Stimulated activated CD8-positive, alpha-beta memory T cell treated with anti-CD3 and anti-CD28 coated beads, Interleukin-2, amount 100 ng/mL, for 1 hour (primary cell): ENCODE measurements around the gene FRK.
"Not testable (repeated sequence)": the region's sequence is repeated elsewhere in the genome, so short reads cannot be mapped to it uniquely, and the experiment has no call there.

Source experiments
- DNase-seq, 2 donors: peaks; one replicate each; pipeline ENCODE4 v3.0.0-alpha.2; 2020; ENCODE audit warnings: low read depth in 2 of 2

FRK gene

GRCh38 chr6:116060572-116061283 is at the start of gene FRK:
FRK (minus strand) TSS chr6:116060891; CDS start chr6:116060311, 580 bp downstream.
- no peak for DNase-seq

GRCh38 chr6:116108836-116109235 is 48.1 kb upstream of the FRK start:
- DNase-seq, result no peak

DNA sequence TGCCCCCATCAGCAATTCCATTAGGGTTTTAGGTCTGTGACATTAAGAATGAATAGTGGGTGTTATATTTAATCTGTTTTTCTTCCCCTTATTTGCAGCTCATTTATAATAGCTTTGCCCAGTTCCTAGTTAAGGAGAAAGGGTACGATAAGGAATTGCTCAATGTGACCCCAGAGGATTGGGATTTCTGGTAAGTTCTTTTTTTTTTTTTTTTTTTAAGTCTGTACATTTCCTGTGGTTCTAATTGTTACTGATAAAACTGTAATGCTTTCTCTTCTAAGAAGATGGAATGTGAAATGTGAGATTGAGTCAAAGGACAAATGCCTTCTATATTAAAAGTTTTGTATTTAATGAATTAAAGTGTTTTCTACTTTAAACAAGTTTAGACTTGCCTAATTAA is 45.5 kb upstream of the FRK start:
- no peak for DNase-seq

GRCh38 chr6:116105247-116105646 is 44.6 kb upstream of the FRK start:
- DNase-seq, result no peak

- DNase-seq, result no peak
These were observed 43.9 kb upstream of the FRK start for GRCh38 chr6:116104636-116105035.

GRCh38 chr6:116102873-116103272 is 42.2 kb upstream of the FRK start:
- DNase-seq, result no peak

- no peak for DNase-seq
These were observed 41.1 kb upstream of the FRK start for GRCh38 chr6:116101790-116102189.

DNA sequence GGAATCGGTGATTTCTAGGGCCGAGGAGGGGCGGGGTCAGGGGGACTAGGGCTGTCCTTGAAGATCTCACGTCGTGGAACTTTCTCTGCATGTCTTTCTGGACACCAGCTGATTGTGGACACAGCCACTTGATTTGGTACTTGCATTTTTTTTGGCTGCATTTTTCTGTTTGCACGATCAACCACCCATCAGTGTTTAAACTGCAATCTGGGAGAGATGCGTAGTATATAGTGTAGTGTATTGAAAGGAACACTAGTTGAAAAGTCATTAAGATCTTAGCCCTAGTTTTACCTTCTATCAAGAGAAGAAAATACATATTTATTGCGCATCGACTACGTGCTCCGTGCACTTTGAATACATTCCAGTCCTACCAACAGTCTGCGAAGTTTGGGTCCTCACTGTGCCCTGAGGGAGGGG is 40.6 kb upstream of the FRK start:
- DNase-seq, result peak in 1 of 2 donors; percentile 49

- peak; percentile 57 to 70 for DNase-seq
These were observed 40.0 kb upstream of the FRK start, which contains the start of gene NT5DC1 for GRCh38 chr6:116100419-116101301. NT5DC1 (plus strand) TSS chr6:116100853; CDS start chr6:116100931, 78 bp downstream.

DNA sequence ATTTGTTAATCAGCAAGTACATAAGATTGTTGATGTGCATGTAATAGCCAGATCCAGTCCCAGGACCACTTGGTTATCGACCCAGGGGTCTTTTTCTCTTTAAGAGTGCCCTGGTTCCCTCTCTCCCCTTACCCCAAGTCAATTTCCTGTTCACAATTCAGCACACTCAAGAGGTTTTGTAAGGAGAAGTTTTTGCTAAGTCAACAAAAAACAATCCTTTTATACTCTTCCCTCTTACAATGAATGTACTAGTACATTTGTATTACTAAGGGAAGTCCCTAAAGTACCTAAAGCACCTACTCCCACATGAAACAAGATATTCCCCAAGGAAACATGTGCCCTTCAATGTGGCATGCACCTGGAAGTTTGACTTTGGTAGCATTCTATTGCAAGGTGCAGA is 38.3 kb upstream of the FRK start:
- no peak for DNase-seq

DNA sequence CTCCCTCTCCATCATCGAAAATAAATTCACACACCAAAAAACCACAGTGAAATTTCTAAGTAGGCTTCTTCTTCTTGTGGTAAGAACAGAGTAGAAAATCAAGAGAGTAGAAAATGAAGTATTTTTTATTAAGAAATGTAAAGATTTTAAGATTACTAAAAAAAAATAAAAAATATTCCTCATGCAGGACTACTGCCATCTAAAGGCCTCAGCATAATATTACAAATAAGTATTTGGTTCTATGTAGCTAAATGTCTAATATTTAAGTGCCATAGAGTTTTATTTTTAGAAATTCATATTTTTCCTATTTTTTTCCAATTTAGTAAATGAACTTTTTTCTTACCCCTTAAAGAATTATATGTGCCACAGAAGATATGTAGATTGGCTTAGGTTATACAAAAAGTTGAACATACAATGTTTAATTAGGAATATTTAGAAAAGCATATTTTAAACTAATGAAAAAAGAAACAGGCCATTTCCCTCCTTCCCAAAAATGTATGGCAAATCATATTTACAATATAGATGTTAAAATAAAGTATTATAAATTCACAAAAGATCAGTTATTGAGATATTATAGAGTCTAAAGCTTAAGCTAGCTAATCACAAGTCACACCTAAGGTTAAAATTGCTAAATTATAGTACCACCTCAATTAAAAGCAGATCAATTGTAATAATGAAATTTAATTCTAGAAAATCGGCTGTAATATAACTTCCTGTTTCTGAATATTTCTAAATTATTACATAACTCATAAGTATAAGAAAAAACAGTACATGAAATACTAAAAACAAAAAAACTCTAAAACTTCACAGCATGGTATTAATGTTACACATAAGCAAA is 36.5 kb upstream of the FRK start:
- DNase-seq, result no peak

DNA sequence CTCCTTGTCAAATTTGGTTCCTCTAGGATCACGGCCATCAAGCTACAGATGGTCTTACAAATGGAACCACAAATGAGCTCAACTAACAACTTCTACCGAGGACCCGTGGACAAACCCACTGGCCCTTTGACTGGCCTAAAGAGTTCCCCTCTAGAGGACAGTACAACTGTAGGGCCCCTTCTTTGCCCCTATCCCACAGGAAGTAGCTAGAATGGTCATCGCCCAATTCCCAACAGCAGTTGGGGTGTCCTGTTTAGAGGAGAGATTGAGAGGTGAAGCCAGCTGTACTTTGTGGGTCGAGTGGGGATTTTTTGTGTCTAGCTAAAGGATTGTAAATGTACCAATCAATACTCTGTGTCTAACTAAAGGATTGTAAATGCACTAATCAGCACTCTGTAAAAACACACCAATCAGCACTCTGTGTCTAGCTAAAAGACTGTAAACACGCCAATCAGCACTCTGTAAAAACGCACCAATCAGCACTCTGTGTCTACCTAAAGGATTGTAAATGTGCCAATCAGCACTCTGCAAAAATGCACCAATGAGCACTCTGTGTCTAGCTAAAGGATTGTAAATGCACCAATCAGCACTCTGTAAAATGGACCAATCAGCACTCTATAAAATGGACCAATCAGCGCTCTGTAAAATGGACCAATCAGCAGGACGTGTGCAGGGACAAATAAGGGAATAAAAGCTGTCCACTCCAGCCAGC is 35.5 kb upstream of the FRK start:
- not testable (repeated sequence) for DNase-seq

DNA sequence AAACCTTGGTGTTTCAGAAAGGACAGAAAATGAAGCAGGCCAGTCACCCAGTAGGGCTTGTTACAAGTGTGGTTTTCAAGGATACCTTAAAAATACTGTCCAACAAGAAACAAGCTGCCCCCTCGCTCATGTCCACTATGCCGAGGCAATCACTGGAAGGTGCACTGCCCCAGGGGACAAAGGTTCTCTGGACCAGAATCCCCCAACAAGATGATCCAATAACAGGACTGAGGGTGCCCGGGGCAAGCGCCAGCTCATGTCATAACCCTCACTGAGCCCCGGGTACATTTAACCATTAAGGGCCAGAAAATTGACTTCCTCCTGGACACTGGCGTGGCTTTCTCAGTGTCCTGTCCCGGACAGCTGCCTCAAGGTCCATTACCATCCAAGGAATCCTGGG is 33.4 kb upstream of the FRK start:
- no peak for DNase-seq

GRCh38 chr6:116090251-116090650 is 29.6 kb upstream of the FRK start:
- no peak for DNase-seq

DNA sequence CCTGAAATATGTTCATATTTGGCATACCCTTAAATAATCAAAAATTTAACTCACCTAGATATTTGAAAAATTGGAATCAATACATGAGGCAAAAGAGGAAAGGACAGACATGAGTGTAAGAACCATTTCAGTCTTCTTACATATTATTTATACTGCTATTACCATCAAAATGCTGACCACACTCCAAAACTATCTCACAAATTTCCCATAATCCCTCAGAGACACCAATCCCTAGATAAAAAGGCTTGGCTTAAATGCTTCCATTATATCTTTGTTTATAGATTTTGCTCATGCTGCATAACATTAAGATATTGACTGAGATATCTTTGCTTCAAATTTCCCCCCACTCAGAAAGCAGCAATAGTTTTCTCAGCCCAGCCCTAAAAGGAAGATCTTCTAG is 28.3 kb upstream of the FRK start:
- no peak for DNase-seq

- no peak for DNase-seq
These were observed 26.8 kb upstream of the FRK start for GRCh38 chr6:116087437-116088027.

GRCh38 chr6:116084284-116084683 is 23.6 kb upstream of the FRK start:
- no peak for DNase-seq

- no peak for DNase-seq
These were observed 22.4 kb upstream of the FRK start for GRCh38 chr6:116083052-116083451.

DNA sequence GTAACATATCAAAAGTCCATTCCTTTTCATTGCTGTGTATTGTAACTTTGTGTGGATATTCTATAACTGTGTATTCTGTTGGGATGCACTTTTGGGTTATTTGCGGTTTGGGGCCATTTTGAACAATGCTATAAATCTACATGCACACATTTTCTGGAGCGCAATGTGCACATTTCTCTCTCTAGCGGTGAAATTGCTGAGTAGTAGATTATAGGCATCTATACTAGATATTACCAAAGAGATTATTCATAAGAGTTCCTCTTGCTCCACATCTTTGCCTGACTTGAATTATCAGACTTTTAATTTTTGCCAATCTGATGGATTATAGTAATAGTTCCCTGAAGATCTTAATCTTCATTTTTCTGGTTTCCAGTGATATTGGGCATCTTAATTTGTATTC is 18.3 kb upstream of the FRK start:
- no peak for DNase-seq

GRCh38 chr6:116078522-116078921 is 17.8 kb upstream of the FRK start:
- no peak for DNase-seq
